ENCODE data around the gene CDK5. TPM values are rescaled to one million over a fixed set of nuclear protein-coding genes. Genes with fewer than 3 reads are reported as not detected.
A peak's percentile ranks its signal among the peaks of the same experiment; 100 is the strongest.
"Not testable (repeated sequence)": the region's sequence is repeated elsewhere in the genome, so short reads cannot be mapped to it uniquely, and the experiment has no call there.

Gene CDK5
- total RNA-seq, 2 experiments from 2014 or later = 17.6 to 18.2 TPM

- Mint-ChIP-seq H3K27me3 (no peaks in the 10 kb centered on the region), H3K27ac (no peak overlapping the region), H3K9me3 (no peaks in the 10 kb centered on the region), H3K4me1 (peaks cover 11% of the 10 kb centered on the region), H3K4me3 (no peak overlapping the region), H3K36me3 (ENCODE audit: low read depth) (peaks cover 2% of the 10 kb centered on the region)
- DNase-seq = no peak
- ChIA-PET POLR2A (interaction anchor here (0.8 kb wide), 1 partner anchor 13 kb away, joined by 3 read pairs; no protein-coding TSS in a partner anchor), CTCF (no interaction called here)
Measured at GRCh38 chr7:151043959-151044358, 13.7 kb downstream of the CDK5 start.

GRCh38 chr7:151043449-151043848, 14.2 kb downstream of the CDK5 start:
- H3K36me3 Mint-ChIP-seq (ENCODE audit: low read depth); H3K4me3 Mint-ChIP-seq; POLR2A ChIA-PET; H3K27ac Mint-ChIP-seq; H3K27me3 Mint-ChIP-seq; H3K9me3 Mint-ChIP-seq; DNase-seq; CTCF ChIA-PET: not testable (repeated sequence)
- peaks cover 16% of the 10 kb centered on the region for H3K4me1 Mint-ChIP-seq

DNA sequence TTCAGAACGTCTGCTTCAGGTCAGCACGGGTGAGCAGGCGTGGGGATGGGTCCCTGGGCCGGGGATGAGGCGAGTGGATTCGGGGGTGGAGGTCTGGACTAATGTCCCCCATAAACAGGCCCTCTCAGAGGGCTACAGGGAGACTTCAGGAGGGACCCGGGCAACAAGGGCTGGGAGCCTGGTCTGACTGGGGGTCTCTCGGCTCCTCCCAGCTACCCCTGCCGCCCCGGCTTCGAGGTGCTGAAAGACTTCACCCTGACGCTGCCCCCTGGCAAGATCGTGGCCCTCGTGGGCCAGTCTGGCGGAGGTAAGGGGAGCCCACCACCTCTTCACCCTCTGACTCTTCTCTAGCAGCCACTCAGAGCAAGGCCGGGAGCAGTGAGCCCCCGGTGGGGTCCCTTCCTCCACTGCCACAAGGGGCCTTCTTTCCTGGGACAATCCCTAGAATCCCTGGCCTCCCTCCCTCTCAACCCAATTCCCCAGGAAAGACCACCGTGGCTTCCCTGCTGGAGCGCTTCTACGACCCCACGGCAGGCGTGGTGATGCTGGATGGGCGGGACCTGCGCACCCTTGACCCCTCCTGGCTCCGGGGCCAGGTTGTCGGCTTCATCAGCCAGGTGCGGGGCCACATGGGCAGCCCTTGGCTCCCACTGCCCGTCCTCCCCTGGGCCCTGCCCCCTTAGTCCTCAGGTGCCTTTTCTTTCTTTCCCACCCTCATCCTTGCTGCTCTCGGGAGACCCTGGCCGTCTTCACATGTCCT, 16.9 kb downstream of the CDK5 start:
- CTCF ChIA-PET = no interaction called here
- Mint-ChIP-seq H3K27ac (no peak overlapping the region), H3K27me3 (no peaks in the 10 kb centered on the region), H3K9me3 (no peaks in the 10 kb centered on the region), H3K4me3 (no peak overlapping the region), H3K4me1 (peaks cover 14% of the 10 kb centered on the region), H3K36me3 (ENCODE audit: low read depth) (peaks cover 10% of the 10 kb centered on the region)
- DNase-seq = no peak
- POLR2A ChIA-PET = interaction anchor here (0.7 to 1.5 kb wide), 2 partner anchors 8 to 10 kb away, joined by 3 to 5 read pairs; no protein-coding TSS in a partner anchor

GRCh38 chr7:151039850-151040548, 17.7 kb downstream of the CDK5 start:
- CTCF ChIA-PET = interaction anchor here (1.7 kb wide), 1 partner anchor 11 kb away, joined by 10 read pairs; the partner anchor contains the start of gene ABCB8
- no peaks in the 10 kb centered on the region for H3K27me3 Mint-ChIP-seq
- DNase-seq = no peak
- POLR2A ChIA-PET = interaction anchor here (1.0 to 1.9 kb wide), 3 partner anchors 10 to 12 kb away, joined by 4 to 5 read pairs (median 5); partner anchors contain the start of gene ABCB8
- peaks cover 13% of the 10 kb centered on the region for H3K36me3 Mint-ChIP-seq (ENCODE audit: low read depth)
- H3K27ac Mint-ChIP-seq = peak overlapping the region; percentile 41
- no peak overlapping the region for H3K4me3 Mint-ChIP-seq
- no peaks in the 10 kb centered on the region for H3K9me3 Mint-ChIP-seq
- H3K4me1 Mint-ChIP-seq = peaks cover 14% of the 10 kb centered on the region

- ChIA-PET CTCF (interaction anchor here (0.6 to 1.7 kb wide), 3 partner anchors 11 to 21 kb away, joined by 3 to 10 read pairs (median 4); partner anchors contain the start of gene ABCB8), POLR2A (interaction anchor here (0.8 to 1.9 kb wide), 3 partner anchors 7 to 12 kb away, joined by 4 to 5 read pairs (median 4); partner anchors contain the start of gene ABCB8)
- Mint-ChIP-seq H3K9me3 (no peaks in the 10 kb centered on the region), H3K4me1 (peaks cover 14% of the 10 kb centered on the region), H3K27me3 (no peaks in the 10 kb centered on the region), H3K36me3 (ENCODE audit: low read depth) (peaks cover 10% of the 10 kb centered on the region), H3K4me3 (no peak overlapping the region), H3K27ac (peak overlapping the region; percentile 41)
- DNase-seq = peak; percentile 56
Measured at GRCh38 chr7:151038951-151039849, 18.5 kb downstream of the CDK5 start.

DNA sequence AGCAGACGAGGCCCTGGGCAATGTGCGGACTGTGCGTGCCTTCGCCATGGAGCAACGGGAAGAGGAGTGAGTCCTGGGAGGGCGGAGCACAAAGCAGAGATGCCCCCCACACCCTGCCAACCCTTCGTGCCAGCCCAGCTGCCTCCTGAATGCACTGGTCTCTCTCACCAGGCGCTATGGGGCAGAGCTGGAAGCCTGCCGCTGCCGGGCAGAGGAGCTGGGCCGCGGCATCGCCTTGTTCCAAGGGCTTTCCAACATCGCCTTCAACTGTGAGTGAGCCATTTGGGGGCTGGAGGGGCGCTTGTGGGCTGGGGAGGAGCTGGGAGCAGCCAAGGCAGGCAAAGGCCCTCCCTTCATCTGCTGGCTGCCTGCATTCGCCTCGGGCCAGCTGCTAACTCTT, 21.8 kb downstream of the CDK5 start:
- no peak for DNase-seq
- Mint-ChIP-seq H3K9me3 (no peaks in the 10 kb centered on the region), H3K36me3 (ENCODE audit: low read depth) (peaks cover 15% of the 10 kb centered on the region), H3K27ac (no peak overlapping the region), H3K27me3 (no peaks in the 10 kb centered on the region), H3K4me3 (no peak overlapping the region), H3K4me1 (peaks cover 19% of the 10 kb centered on the region)
- ChIA-PET CTCF (interaction anchor here (1.3 kb wide), 1 partner anchor 27 kb away, joined by 3 read pairs; no protein-coding TSS in a partner anchor), POLR2A (no interaction called here)

DNA sequence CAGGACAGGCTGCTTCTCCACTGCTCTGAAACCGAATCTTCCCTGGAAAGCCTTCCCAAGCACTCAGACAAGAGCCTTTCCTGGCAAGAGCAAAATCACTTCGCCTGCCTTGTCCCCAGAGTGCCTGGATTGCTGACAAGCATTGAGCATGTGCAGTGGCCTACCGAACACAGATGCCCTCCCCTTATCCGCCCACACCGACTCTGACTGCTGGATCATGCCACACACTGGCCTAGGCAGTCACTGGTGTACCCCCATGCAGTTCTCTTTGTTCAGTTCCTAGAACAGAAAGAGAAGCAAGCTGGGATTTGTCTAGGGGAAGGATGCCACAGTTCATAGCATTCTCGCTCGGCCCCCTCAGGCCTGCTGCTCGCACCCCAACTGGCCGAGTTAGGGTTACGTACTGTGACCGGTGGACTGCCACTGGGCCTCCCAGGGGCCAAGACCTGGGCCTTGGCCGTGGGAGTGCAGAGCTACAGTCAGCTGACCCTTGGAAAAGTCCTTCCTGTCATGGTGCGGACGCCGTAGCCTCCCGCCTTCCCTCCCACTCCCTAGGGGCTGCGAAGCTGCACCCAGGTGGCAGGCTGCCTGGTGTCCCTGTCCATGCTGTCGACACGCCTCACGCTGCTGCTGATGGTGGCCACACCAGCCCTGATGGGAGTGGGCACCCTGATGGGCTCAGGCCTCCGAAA, 22.5 kb downstream of the CDK5 start:
- POLR2A ChIA-PET = no interaction called here
- H3K36me3 Mint-ChIP-seq (ENCODE audit: low read depth) = peaks cover 15% of the 10 kb centered on the region
- CTCF ChIA-PET = no interaction called here

GRCh38 chr7:151034312-151035025, 23.2 kb downstream of the CDK5 start:
- Mint-ChIP-seq H3K4me3 (no peak overlapping the region), H3K36me3 (ENCODE audit: low read depth) (peaks cover 15% of the 10 kb centered on the region), H3K9me3 (no peaks in the 10 kb centered on the region), H3K27me3 (no peaks in the 10 kb centered on the region), H3K27ac (no peak overlapping the region), H3K4me1 (peaks cover 18% of the 10 kb centered on the region)
- DNase-seq = no peak
- ChIA-PET POLR2A (no interaction called here), CTCF (no interaction called here)

More for the DNA sequence above, 22.5 kb downstream of the CDK5 start:
- H3K27ac Mint-ChIP-seq = no peak overlapping the region
- no peaks in the 10 kb centered on the region for H3K27me3 Mint-ChIP-seq
- DNase-seq = no peak
- H3K4me3 Mint-ChIP-seq = no peak overlapping the region
- no peaks in the 10 kb centered on the region for H3K9me3 Mint-ChIP-seq
- peaks cover 19% of the 10 kb centered on the region for H3K4me1 Mint-ChIP-seq

DNA sequence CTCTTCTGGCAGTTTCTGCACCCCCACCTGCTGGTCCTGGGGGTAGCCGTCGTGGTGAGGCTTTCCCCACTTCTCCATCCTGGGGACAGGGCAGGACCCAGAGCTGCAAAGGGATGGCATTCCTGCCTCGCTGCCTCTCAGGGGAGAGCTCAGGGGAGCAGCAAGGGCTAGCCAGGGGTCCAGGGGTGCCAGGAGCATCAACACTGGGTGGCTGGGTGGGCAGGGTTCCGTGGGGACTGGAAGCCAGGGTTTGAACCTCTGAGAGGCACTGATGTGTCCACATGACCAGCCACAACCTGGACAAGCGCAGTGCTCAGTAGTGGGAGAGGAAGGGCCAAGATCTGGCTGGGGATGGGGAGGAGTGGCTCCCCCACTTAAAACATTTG, 23.8 kb downstream of the CDK5 start:
- CTCF ChIA-PET = interaction anchor here (1.1 kb wide), 1 partner anchor 25 kb away, joined by 3 read pairs; no protein-coding TSS in a partner anchor

GRCh38 chr7:151032936-151033863, 24.5 kb downstream of the CDK5 start:
- Mint-ChIP-seq H3K4me3 (no peak overlapping the region), H3K27me3 (no peaks in the 10 kb centered on the region), H3K9me3 (no peaks in the 10 kb centered on the region), H3K27ac (no peak overlapping the region), H3K36me3 (ENCODE audit: low read depth) (peaks cover 18% of the 10 kb centered on the region), H3K4me1 (peaks cover 17% of the 10 kb centered on the region)
- ChIA-PET POLR2A (interaction anchor here (0.9 to 2.0 kb wide), 2 partner anchors 8 to 27 kb away, joined by 3 to 5 read pairs; no protein-coding TSS in a partner anchor), CTCF (interaction anchor here (0.7 to 1.9 kb wide), 6 partner anchors 14 to 78 kb away, joined by 3 to 9 read pairs (median 3); no protein-coding TSS in a partner anchor)
- DNase-seq = no peak

More for the DNA sequence above, 23.8 kb downstream of the CDK5 start:
- H3K27me3 Mint-ChIP-seq = no peaks in the 10 kb centered on the region
- DNase-seq = no peak
- peaks cover 16% of the 10 kb centered on the region for H3K4me1 Mint-ChIP-seq
- H3K36me3 Mint-ChIP-seq (ENCODE audit: low read depth) = peaks cover 15% of the 10 kb centered on the region
- no peaks in the 10 kb centered on the region for H3K9me3 Mint-ChIP-seq
- H3K4me3 Mint-ChIP-seq = no peak overlapping the region
- H3K27ac Mint-ChIP-seq = no peak overlapping the region
- POLR2A ChIA-PET = no interaction called here

DNA sequence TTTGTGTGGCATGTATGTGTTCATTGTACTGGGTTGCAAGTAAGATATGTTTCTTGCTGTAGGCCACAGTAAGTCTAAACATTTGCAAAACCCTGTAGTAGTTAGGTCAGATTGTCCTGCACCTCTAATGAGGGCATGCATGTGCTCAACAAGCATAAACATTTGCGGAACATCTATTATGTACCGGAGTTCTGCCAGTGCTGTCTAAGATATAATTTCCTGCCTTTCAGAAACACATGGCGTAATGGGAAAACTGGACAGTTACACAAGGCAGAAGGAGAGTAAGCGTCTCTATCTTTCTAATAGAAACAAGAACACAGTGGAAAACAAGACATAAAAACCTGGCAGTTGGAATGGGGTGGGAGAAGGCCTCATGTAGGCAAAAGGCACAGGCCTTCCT, 26.7 kb downstream of the CDK5 start:
- ChIA-PET CTCF (interaction anchor here (0.7 to 1.5 kb wide), 2 partner anchors 20 to 93 kb away, joined by 5 to 6 read pairs; no protein-coding TSS in a partner anchor), POLR2A (interaction anchor here (1.0 kb wide), 1 partner anchor 54 kb away, joined by 3 read pairs; no protein-coding TSS in a partner anchor)
- H3K9me3 Mint-ChIP-seq = no peaks in the 10 kb centered on the region
- H3K36me3 Mint-ChIP-seq (ENCODE audit: low read depth) = peaks cover 10% of the 10 kb centered on the region
- no peak overlapping the region for H3K4me3 Mint-ChIP-seq
- no peaks in the 10 kb centered on the region for H3K27me3 Mint-ChIP-seq
- DNase-seq = no peak
- H3K4me1 Mint-ChIP-seq = peaks cover 31% of the 10 kb centered on the region
- no peak overlapping the region for H3K27ac Mint-ChIP-seq
